Upper lobe of left lung (tissue), 6 donors: ENCODE results near the gene C1orf159. TPM values are rescaled to one million over a fixed set of nuclear protein-coding genes. Genes with fewer than 3 reads are reported as not detected.

Source experiments
- ATAC-seq, 2 donors: fragments of 200-7000 bp; cut with Tn5 transposase; one replicate each; pipeline ENCODE4 v1.9.1; 2022; ENCODE audit warnings: mild to moderate bottlenecking in 2 of 2, moderate library complexity in 2 of 2; ENCODE audit not compliant: low FRiP score in 2 of 2
- DNase-seq, 2 donors: peaks; one replicate each; pipeline ENCODE4 v3.0.0-alpha.2; 2019 to 2020
- H3K27ac ChIP-seq, 4 donors: fragments of 200-600 bp; sonication (generic); one replicate each; pipeline ENCODE4 v1.5.1; 2016 to 2019
- H3K27me3 ChIP-seq, 4 donors: fragments of 200-600 bp; sonication (generic); one replicate each; pipeline ENCODE4 v1.5.1; 2017 to 2019
- H3K36me3 ChIP-seq, 4 donors: fragments of 200-600 bp; sonication (generic); one replicate each; pipeline ENCODE4 v1.5.1; 2016 to 2019
- H3K4me1 ChIP-seq, 4 donors: fragments of 200-600 bp; sonication (generic); one replicate each; pipeline ENCODE4 v1.5.1; 2018 to 2019
- H3K4me3 ChIP-seq, 4 donors: fragments of 200-600 bp; sonication (generic); one replicate each; pipeline ENCODE4 v1.5.1; 2017 to 2019; ENCODE audit warnings: mild to moderate bottlenecking in 2 of 4, moderate library complexity in 1 of 4
- H3K9me3 ChIP-seq, 4 donors: fragments of 200-600 bp; sonication (generic); one replicate each; pipeline ENCODE4 v1.5.1; 2018 to 2019
- CTCF ChIP-seq, 6 experiments: fragments of 450-650 bp in 4 of 6; fragments of 200-600 bp in 2 of 6; sonication (generic) in 2 of 6; IDR thresholded peaks; one replicate each; pipeline ENCODE4 v1.5.1; 2016 to 2019; ENCODE audit warnings: antibody characterized with exemption in 6 of 6
- EP300 ChIP-seq, 4 donors: sonication (generic); formaldehyde crosslinking; IDR thresholded peaks; one replicate each; pipeline ENCODE4 v1.5.1; 2017; ENCODE audit warnings: antibody characterized with exemption in 4 of 4, control low read depth in 2 of 4
- POLR2A ChIP-seq, 4 donors: fragments of 450-650 bp; IDR thresholded peaks; one replicate each; pipeline ENCODE4 v1.5.1; 2016 to 2017; ENCODE audit warnings: antibody characterized with exemption in 4 of 4, mild to moderate bottlenecking in 2 of 4
- POLR2AphosphoS5 ChIP-seq, 2 donors: sonication (generic); formaldehyde crosslinking; IDR thresholded peaks; one replicate each; pipeline ENCODE4 v1.5.1; 2017; ENCODE audit warnings: antibody characterized with exemption in 2 of 2
- WGBS, 2 donors: methylation state at CpG; one replicate each; pipeline ENCODE4 v1.1.5; 2017 to 2018; 5-methylcytosine and 5-hydroxymethylcytosine counted together
- total RNA-seq, 6 donors: library from RNA; depleted of rRNA in 4 of 6; stranded (reverse); fragments of >200 nt in 4 of 6; gene quantifications; one replicate each; pipeline versions ENCODE4 v1.1.0 to v1.2.1, GENCODE V29; 2016 to 2021
- donor health status: DM: no; HTN: no; CAD: no; lungs with moderate emphysema.
- donor health status: DM: no; HTN: yes; CAD: no; lungs with severe emphysema.

C1orf159 gene
- total RNA-seq, 6 donors from 2014 or later: 5.7 to 34.6 (median 15.2) TPM

GRCh38 chr1:1160281-1160930, 44.5 kb upstream of the C1orf159 start:
- peaks cover 8 to 23% (median 14%) of the 10 kb centered on the region in 4 donors for H3K4me1 ChIP-seq
- 94 to 95% methylated on average over 10 to 23 of the region's 23 CpGs for WGBS, 2 donors
- DNase-seq (peak in 1 of 2 donors; percentile 77), ATAC-seq (no peak)
- H3K4me3 ChIP-seq: no peak overlapping the region
- H3K36me3 ChIP-seq: no peaks in the 10 kb centered on the region
- no peak overlapping the region for H3K27ac ChIP-seq
- TF ChIP-seq POLR2AphosphoS5 (IDR thresholded peaks at IDR 0.05) (no peak), EP300 (IDR thresholded peaks at IDR 0.05) (no peak)
- no peaks in the 10 kb centered on the region for H3K27me3 ChIP-seq
- H3K9me3 ChIP-seq: no peaks in the 10 kb centered on the region

DNA sequence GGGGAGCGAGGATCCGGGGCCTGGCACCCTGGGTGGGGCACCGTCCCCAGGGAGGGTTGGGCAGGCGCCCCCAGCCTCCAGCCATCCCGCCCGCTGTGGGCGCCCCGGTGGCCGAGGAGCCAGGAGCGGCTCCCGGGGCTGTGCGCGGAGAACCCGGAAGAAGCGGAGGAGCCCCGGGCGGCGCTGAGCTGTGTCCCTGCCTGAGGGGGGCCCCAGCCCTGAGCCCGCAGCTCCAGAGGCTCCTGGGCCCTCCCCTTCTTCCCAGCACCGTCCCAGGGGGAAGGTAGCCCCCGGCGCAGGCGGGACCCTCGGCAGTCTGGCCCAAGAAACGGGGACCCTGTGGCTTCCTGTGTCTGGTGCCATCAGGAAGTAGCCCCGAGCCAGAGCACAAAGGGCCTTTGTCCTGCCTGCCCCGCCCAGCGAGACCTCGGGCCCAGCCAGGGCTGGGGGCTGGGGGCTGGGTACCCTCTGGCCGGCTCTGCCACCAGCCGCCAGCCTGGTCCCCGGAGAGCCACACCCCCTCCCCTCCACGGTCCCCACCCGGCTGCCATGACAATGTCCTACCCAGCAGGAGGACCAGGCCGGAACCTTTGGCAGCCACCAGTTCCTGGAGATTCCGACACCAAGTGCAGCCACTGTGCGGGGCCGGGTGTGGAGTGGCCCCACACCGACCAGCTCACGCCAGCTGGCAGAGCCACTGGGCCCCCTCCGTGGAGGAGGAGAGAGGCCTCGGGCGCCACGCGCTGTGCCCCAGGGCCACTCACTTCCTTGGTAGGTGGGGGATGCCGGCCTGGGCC, 42.2 kb upstream of the C1orf159 start:
- ATAC-seq (peak; percentile 28 to 77), DNase-seq (peak; percentile 49 to 90)
- Histone ChIP-seq H3K9me3 (no peaks in the 10 kb centered on the region), H3K27me3 (no peaks in the 10 kb centered on the region), H3K27ac (peak overlapping the region; percentile 94 to 99 (median 96)), H3K4me3 (peak overlapping the region; percentile 63 to 77 (median 66)), H3K4me1 (peaks cover 8 to 19% (median 14%) of the 10 kb centered on the region in 4 donors), H3K36me3 (no peaks in the 10 kb centered on the region)
- WGBS, 2 donors: 0 to 6% methylated on average over 1 to 21 of the region's 46 CpGs
- TF ChIP-seq EP300 (IDR thresholded peaks at IDR 0.05): no peak
- TF ChIP-seq POLR2A (IDR thresholded peaks at IDR 0.05): peak in 2 of 4 donors; percentile 38 to 47
- peak in 1 of 2 donors; percentile 8 for TF ChIP-seq POLR2AphosphoS5 (IDR thresholded peaks at IDR 0.05)
- peak in 1 of 6 experiments; percentile 9 for TF ChIP-seq CTCF (IDR thresholded peaks at IDR 0.05)

GRCh38 chr1:1157426-1157913, 41.6 kb upstream of the C1orf159 start:
- WGBS, 2 donors: 2% methylated on average over 21 of the region's 29 CpGs; no CpG with 5 or more reads in 1 of the 2 donors
- no peaks in the 10 kb centered on the region for H3K27me3 ChIP-seq
- TF ChIP-seq CTCF (IDR thresholded peaks at IDR 0.05) (no peak), POLR2A (IDR thresholded peaks at IDR 0.05) (peak; percentile 52 to 95 (median 70)), POLR2AphosphoS5 (IDR thresholded peaks at IDR 0.05) (peak; percentile 66 to 82)
- H3K27ac ChIP-seq: peak overlapping the region; percentile 94 to 99 (median 96)
- ATAC-seq (peak; percentile 92 to 96), DNase-seq (peak; percentile 93 to 94)
- peak overlapping the region; percentile 63 to 77 (median 66) for H3K4me3 ChIP-seq
- no peaks in the 10 kb centered on the region for H3K36me3 ChIP-seq
- H3K4me1 ChIP-seq: peaks cover 8 to 19% (median 14%) of the 10 kb centered on the region in 4 donors
- no peaks in the 10 kb centered on the region for H3K9me3 ChIP-seq

- Histone ChIP-seq H3K4me3 (no peak overlapping the region), H3K27ac (peak overlapping the region in 2 of 4 donors; percentile 11 to 30), H3K27me3 (no peaks in the 10 kb centered on the region), H3K36me3 (no peaks in the 10 kb centered on the region), H3K9me3 (no peaks in the 10 kb centered on the region), H3K4me1 (peaks cover 8 to 19% (median 13%) of the 10 kb centered on the region in 4 donors)
- TF ChIP-seq POLR2AphosphoS5 (IDR thresholded peaks at IDR 0.05) (no peak), EP300 (IDR thresholded peaks at IDR 0.05) (no peak), POLR2A (IDR thresholded peaks at IDR 0.05) (no peak), CTCF (IDR thresholded peaks at IDR 0.05) (no peak)
- DNase-seq: no peak
- ATAC-seq: no peak
- WGBS, 2 donors: 61 to 100% methylated on average over 1 to 5 of the region's 9 CpGs
These were observed 41.1 kb upstream of the C1orf159 start for GRCh38 chr1:1157033-1157365.
